ENCODE results near the gene FKBP8. TPM values are rescaled to one million over a fixed set of nuclear protein-coding genes. Genes with fewer than 3 reads are reported as not detected.

FKBP8 gene
- total RNA-seq, 1 experiment from 2014 or later, result 231 TPM

DNA sequence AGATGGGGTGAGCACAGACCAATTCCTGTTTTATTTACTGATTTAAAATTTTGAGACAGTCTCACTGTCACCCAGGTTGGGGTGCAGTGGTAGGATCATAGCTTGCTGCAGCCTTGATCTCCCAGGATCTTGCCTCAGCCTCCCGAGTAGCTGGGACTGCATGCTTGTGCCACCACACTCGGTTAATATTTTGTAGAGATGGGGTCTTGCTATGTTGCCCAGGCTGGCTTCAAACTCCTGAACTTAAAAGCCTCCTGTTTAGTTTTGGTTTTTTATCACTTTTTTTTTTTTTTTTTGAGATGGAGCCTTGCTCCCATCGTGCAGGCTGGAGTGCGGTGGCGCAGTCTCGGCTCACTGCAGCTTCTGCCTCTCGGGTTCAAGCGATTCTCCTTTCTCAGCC is 33.0 kb upstream of the FKBP8 start:
- Histone ChIP-seq H4K20me1 (ENCODE audit: insufficient read depth) (peaks cover 41% of the 10 kb centered on the region), H3K9me3 (ENCODE audit: insufficient read depth, low read depth) (no peaks in the 10 kb centered on the region), H3K27me3 (ENCODE audit: insufficient read depth, low read depth) (no peaks in the 10 kb centered on the region), H3K4me1 (replicated peaks; ENCODE audit: insufficient read depth) (peaks cover 10% of the 10 kb centered on the region), H2AFZ (no peak overlapping the region), H3F3A (ENCODE audit: insufficient read depth, low read depth) (peaks cover 79% of the 10 kb centered on the region), H3K4me3 (no peak overlapping the region), H3K36me3 (ENCODE audit: low read depth) (peaks cover 29% of the 10 kb centered on the region), H3K79me2 (ENCODE audit: low read depth) (peaks cover 36% of the 10 kb centered on the region), H3K4me2 (no peak overlapping the region), H3K27ac (no peak overlapping the region), H3K9me2 (ENCODE audit: insufficient read depth) (no peaks in the 10 kb centered on the region)
- intact Hi-C loops (cut with micrococcal nuclease; ENCODE audit: unreplicated experiment), result loop anchor here (10.0 kb wide), 1 partner anchor 338 kb away; the partner anchor contains the start of genes COPE and DDX49
- no peak for TF ChIP-seq EZH2 (IDR thresholded peaks at IDR 0.05; ENCODE audit: low read depth)
- TF ChIP-seq, protein P1, sequence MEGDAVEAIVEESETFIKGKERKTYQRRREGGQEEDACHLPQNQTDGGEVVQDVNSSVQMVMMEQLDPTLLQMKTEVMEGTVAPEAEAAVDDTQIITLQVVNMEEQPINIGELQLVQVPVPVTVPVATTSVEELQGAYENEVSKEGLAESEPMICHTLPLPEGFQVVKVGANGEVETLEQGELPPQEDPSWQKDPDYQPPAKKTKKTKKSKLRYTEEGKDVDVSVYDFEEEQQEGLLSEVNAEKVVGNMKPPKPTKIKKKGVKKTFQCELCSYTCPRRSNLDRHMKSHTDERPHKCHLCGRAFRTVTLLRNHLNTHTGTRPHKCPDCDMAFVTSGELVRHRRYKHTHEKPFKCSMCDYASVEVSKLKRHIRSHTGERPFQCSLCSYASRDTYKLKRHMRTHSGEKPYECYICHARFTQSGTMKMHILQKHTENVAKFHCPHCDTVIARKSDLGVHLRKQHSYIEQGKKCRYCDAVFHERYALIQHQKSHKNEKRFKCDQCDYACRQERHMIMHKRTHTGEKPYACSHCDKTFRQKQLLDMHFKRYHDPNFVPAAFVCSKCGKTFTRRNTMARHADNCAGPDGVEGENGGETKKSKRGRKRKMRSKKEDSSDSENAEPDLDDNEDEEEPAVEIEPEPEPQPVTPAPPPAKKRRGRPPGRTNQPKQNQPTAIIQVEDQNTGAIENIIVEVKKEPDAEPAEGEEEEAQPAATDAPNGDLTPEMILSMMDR (conservative IDR thresholded peaks at IDR 0.05), result no peak
- no peak for DNase-seq
- POLR2A ChIA-PET (ENCODE audit: unreplicated experiment), result no interaction called here
- CTCF ChIA-PET, result no interaction called here
- no TSS peak for BruUV-seq (replicated peaks)

DNA sequence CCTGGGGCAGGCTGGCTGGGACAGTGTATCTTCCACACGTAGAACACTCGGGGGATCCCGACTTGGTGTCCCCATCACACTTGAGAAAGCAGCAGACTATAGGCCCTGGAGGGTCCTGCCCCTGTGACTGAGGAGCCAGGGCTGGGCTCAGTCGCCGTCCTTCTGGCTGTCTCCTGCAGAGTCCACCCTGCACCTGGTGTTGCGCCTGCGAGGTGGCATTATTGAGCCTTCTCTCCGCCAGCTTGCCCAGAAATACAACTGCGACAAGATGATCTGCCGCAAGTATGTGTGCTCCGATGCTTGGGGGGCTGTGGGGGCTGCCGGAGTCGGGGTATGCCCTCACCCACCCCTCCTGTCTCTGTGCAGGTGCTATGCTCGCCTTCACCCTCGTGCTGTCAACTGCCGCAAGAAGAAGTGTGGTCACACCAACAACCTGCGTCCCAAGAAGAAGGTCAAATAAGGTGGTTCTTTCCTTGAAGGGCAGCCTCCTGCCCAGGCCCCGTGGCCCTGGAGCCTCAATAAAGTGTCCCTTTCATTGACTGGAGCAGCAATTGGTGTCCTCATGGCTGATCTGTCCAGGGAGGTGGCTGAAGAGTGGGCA is 31.4 kb upstream of the FKBP8 start:
- Histone ChIP-seq H4K20me1 (ENCODE audit: insufficient read depth) (peaks cover 41% of the 10 kb centered on the region), H3K4me1 (replicated peaks; ENCODE audit: insufficient read depth) (peaks cover 18% of the 10 kb centered on the region), H3K9me3 (ENCODE audit: insufficient read depth, low read depth) (no peaks in the 10 kb centered on the region), H3K79me2 (ENCODE audit: low read depth) (peaks cover 36% of the 10 kb centered on the region), H3K9me2 (ENCODE audit: insufficient read depth) (no peaks in the 10 kb centered on the region), H3K27me3 (ENCODE audit: insufficient read depth, low read depth) (no peaks in the 10 kb centered on the region), H3F3A (ENCODE audit: insufficient read depth, low read depth) (peaks cover 90% of the 10 kb centered on the region), H3K4me3 (no peak overlapping the region), H3K4me2 (no peak overlapping the region), H2AFZ (no peak overlapping the region), H3K36me3 (ENCODE audit: low read depth) (peaks cover 29% of the 10 kb centered on the region), H3K27ac (no peak overlapping the region)
- BruUV-seq (replicated peaks), result no TSS peak
- ChIA-PET POLR2A (ENCODE audit: unreplicated experiment) (no interaction called here), CTCF (no interaction called here)
- no peak for DNase-seq
- intact Hi-C loops (cut with micrococcal nuclease; ENCODE audit: unreplicated experiment), result loop anchor here (10.0 kb wide), 1 partner anchor 340 kb away; the partner anchor contains the start of genes COPE and DDX49
- no peak for TF ChIP-seq EZH2 (IDR thresholded peaks at IDR 0.05; ENCODE audit: low read depth)
- TF ChIP-seq, protein P1 (conservative IDR thresholded peaks at IDR 0.05), result no peak

DNA sequence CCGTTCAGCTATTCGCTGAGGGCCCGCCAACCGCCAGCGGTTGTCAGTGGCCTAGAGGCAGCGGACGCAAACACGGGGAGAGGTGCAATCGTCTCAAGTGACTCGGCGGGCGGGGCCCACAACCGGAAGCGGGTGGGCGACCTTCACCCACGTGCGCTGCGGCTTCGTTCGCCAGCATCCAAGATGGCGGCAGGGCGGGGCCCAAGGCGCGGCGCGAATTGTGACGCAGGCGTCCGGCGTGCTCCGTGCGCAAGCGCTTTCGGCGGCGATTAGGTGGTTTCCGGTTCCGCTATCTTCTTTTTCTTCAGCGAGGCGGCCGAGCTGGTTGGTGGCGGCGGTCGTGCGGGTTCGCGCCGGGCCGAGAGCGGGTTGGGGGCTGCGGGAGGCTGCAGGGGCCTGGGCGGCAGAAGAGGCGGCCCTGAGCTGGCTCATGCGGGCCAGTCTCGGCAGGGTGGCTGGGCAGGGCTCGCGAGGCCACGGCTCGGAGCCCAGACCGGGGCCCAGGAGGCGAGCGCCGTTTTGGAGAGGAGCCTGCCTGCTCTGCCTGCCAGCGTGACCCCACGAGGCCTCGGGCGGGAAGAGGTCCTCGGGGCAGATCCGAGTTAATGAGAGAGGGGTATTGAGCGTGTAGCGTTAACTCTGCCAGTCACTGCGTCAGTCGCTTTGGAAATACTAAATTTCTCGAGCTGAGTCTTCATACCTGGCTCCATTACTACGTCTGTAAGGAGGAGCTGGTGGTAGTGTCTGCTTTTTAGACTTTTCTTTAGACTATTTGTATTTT is 28.4 kb upstream of the FKBP8 start, which contains the start of gene UBA52:
UBA52 (plus strand) TSS at position 294 of the 781 bp plus-strand sequence. CDS start 1,444 bp downstream, outside the sequence.
- Histone ChIP-seq H4K20me1 (ENCODE audit: insufficient read depth) (peaks cover 41% of the 10 kb centered on the region), H3F3A (ENCODE audit: insufficient read depth, low read depth) (peaks cover 66% of the 10 kb centered on the region), H3K9me2 (ENCODE audit: insufficient read depth) (no peaks in the 10 kb centered on the region), H3K4me3 (peak within 1 kb of the TSS; percentile 91), H3K36me3 (ENCODE audit: low read depth) (peaks cover 33% of the 10 kb centered on the region), H2AFZ (peak within 1 kb of the TSS; percentile 84), H3K79me2 (ENCODE audit: low read depth) (peaks cover 36% of the 10 kb centered on the region), H3K4me1 (replicated peaks; ENCODE audit: insufficient read depth) (peaks cover 18% of the 10 kb centered on the region), H3K27me3 (ENCODE audit: insufficient read depth, low read depth) (no peaks in the 10 kb centered on the region), H3K27ac (peak within 1 kb of the TSS; percentile 74), H3K9me3 (ENCODE audit: insufficient read depth, low read depth) (no peaks in the 10 kb centered on the region), H3K4me2 (peak within 1 kb of the TSS; percentile 100)
- ChIA-PET POLR2A (ENCODE audit: unreplicated experiment) (interaction anchor here (0.5 to 1.0 kb wide), 10 partner anchors 13 to 397 kb away, joined by 3 to 8 read pairs (median 4); partner anchors contain the start of gene FKBP8), CTCF (interaction anchor here (0.6 to 0.8 kb wide), 6 partner anchors 14 to 618 kb away, joined by 3 to 16 read pairs (median 4); partner anchors contain the start of gene KXD1)
- TF ChIP-seq EZH2 (IDR thresholded peaks at IDR 0.05; ENCODE audit: low read depth), result no peak
- TF ChIP-seq, protein P1 (conservative IDR thresholded peaks at IDR 0.05), result no peak
- intact Hi-C loops (cut with micrococcal nuclease; ENCODE audit: unreplicated experiment), result loop anchor here (1.0 to 10.0 kb wide), 2 partner anchors 49 to 343 kb away; partner anchors contain the start of genes COPE, DDX49 and ELL
- peak; percentile 95 to 99 for DNase-seq
- no TSS peak for BruUV-seq (replicated peaks)
